PC-3 (cell line): ENCODE results near the gene CIB4.

Experiments used
- CTCF ChIP-seq: fragments of 300-600 bp; sonication (generic); conservative IDR thresholded peaks from 2 replicates; pipeline ENCODE4 v1.5.1; 2017; ENCODE audit warnings: antibody characterized with exemption, low read depth, mild to moderate bottlenecking, low read length
- EZH2phosphoT487 ChIP-seq: fragments of 300-600 bp; sonication (generic); IDR thresholded peaks from 2 replicates; pipeline ENCODE4 v1.6.1; 2018; ENCODE audit warnings: mild to moderate bottlenecking, antibody characterized with exemption, low read length, borderline replicate concordance

GRCh38 chr2:26540306-26540705 lies 100.9 kb downstream of the CIB4 start:
- TF ChIP-seq CTCF (no peak), EZH2phosphoT487 (no peak)
